GM12878 (cell line): ENCODE data around the gene SBDS. TPM values are rescaled to one million over a fixed set of nuclear protein-coding genes. Genes with fewer than 3 reads are reported as not detected.

Experiments
- ATAC-seq: fragments of 200-7000 bp; cut with Tn5 transposase; 3 replicates; pipeline ENCODE4 v1.9.1; 2020; ENCODE audit warnings: mild to moderate bottlenecking, moderate library complexity
- BruUV-seq: library from RNA; stranded (reverse); fragments of 400-500 nt; replicated peaks from 2 replicates; lab custom pipeline; 2021; lab: Mats Ljungman, UMichigan
- CTCF ChIA-PET: fragments of 300-600 bp; sonication (Branson Sonifier 250); formaldehyde crosslinking; extraction: SDS; loops from one replicate; lab custom pipeline; 2021; ENCODE audit warnings: inconsistent platforms; lab: Yijun Ruan, JAX
- POLR2A ChIA-PET: fragments of 350-600 bp; formaldehyde crosslinking; extraction: SDS; loops from one replicate; lab custom pipeline; 2021; ENCODE audit warnings: inconsistent platforms; lab: Charles Lee
- RAD21 ChIA-PET: fragments of 300-600 bp; sonication (Branson Sonifier 250); formaldehyde crosslinking; loops from one replicate; lab custom pipeline; 2023; ENCODE audit warnings: antibody characterized with exemption; ENCODE audit not compliant: unreplicated experiment; lab: Charles Lee
- SMC1A ChIA-PET: fragments of 300-600 bp; sonication (Branson Sonifier 250); formaldehyde crosslinking; loops from one replicate; lab custom pipeline; 2023; ENCODE audit not compliant: unreplicated experiment, uncharacterized antibody; lab: Charles Lee
- DNase-seq: peaks from one replicate; pipeline ENCODE4 v3.0.0-alpha.2; 2011; ENCODE audit warnings: low read depth, low spot score
- FAIRE-seq: peaks from 3 replicates; lab custom pipeline; 2011; peaks lifted over from hg19 to GRCh38; lab: Jason Lieb, UNC
- H2AFZ ChIP-seq: 2 replicates; pipeline ENCODE4 v1.6.0; 2011; ENCODE audit warnings: low read depth, low read length, control low read depth; ENCODE audit not compliant: control insufficient read depth
- H3K27ac ChIP-seq: 2 replicates; pipeline ENCODE4 v1.5.1; 2011; ENCODE audit warnings: control low read depth; ENCODE audit not compliant: control insufficient read depth, insufficient read depth
- H3K27me3 ChIP-seq, 2 experiments: replicated peaks in 1 of 2; 2 replicates each; pipeline versions ENCODE4 v1.6.0 to v1.6.1; 2011; ENCODE audit warnings: low read length in 1 of 2; ENCODE audit not compliant: control insufficient read depth in 2 of 2, insufficient read depth in 2 of 2
- H3K36me3 ChIP-seq, 2 experiments: 2 replicates each; pipeline ENCODE4 v1.5.1; 2011; ENCODE audit warnings: low read length in 1 of 2; ENCODE audit not compliant: control insufficient read depth in 2 of 2, insufficient read depth in 2 of 2
- H3K4me1 ChIP-seq: 2 replicates; pipeline ENCODE4 v1.6.1; 2011; ENCODE audit warnings: mild to moderate bottlenecking, low read length, moderate library complexity, mixed read lengths; ENCODE audit not compliant: control insufficient read depth, insufficient read depth
- H3K4me2 ChIP-seq: 2 replicates; pipeline ENCODE4 v1.6.0; 2011; ENCODE audit warnings: control low read depth; ENCODE audit not compliant: control insufficient read depth, insufficient read depth
- H3K4me3 ChIP-seq: fragments of 200-600 bp; sonication (generic); 2 replicates; pipeline ENCODE4 v1.5.1; 2016
- H3K79me2 ChIP-seq: 2 replicates; pipeline ENCODE4 v1.6.0; 2011; ENCODE audit warnings: low read length; ENCODE audit not compliant: control insufficient read depth, insufficient read depth
- H3K9ac ChIP-seq: 2 replicates; pipeline ENCODE4 v1.8.0; 2011; ENCODE audit warnings: low read length, control low read depth, mixed read lengths; ENCODE audit not compliant: control insufficient read depth, insufficient read depth
- H3K9me3 ChIP-seq: replicated peaks from 3 replicates; pipeline ENCODE4 v1.5.1; 2011; ENCODE audit warnings: mild to moderate bottlenecking, low read length; ENCODE audit not compliant: control insufficient read depth, insufficient read depth
- H4K20me1 ChIP-seq: 2 replicates; pipeline ENCODE4 v1.6.0; 2011; ENCODE audit not compliant: control insufficient read depth, insufficient read depth
- FOS ChIP-seq: IDR thresholded peaks from 3 replicates; pipeline ENCODE4 v1.6.1; 2011; ENCODE audit warnings: borderline replicate concordance; ENCODE audit not compliant: insufficient read length; ENCODE audit errors: extremely low read depth
- POLR2A ChIP-seq: IDR thresholded peaks from 2 replicates; pipeline ENCODE4 v1.6.1; 2011; ENCODE audit warnings: low read depth, mild to moderate bottlenecking, low read length
- SMC3 ChIP-seq: IDR thresholded peaks from 2 replicates; pipeline ENCODE4 v1.6.1; 2011; ENCODE audit warnings: low read length, improper control_type of control experiment, borderline replicate concordance
- SPI1 ChIP-seq: IDR thresholded peaks from 2 replicates; pipeline ENCODE4 v1.6.1; 2011; ENCODE audit warnings: low read depth, mild to moderate bottlenecking, low read length, moderate library complexity, borderline replicate concordance; ENCODE audit not compliant: insufficient read depth
- SUPT20H ChIP-seq: IDR thresholded peaks from 2 replicates; pipeline ENCODE4 v1.6.1; 2011; ENCODE audit warnings: low read depth, mild to moderate bottlenecking, low read length, moderate library complexity, borderline replicate concordance; ENCODE audit not compliant: control insufficient read depth
- ZNF274 ChIP-seq: IDR thresholded peaks from one replicate; pipeline ENCODE4 v1.8.0; 2011; ENCODE audit not compliant: insufficient read length, insufficient read depth
- WGBS: methylation state at CpG from one replicate; pipeline ENCODE4 v1.1.6; 2016; ENCODE audit warnings: low lambda C conversion rate; ENCODE audit not compliant: insufficient replicate concordance, insufficient coverage; ENCODE audit errors: missing lambda C conversion rate; 5-methylcytosine and 5-hydroxymethylcytosine counted together
- in situ Hi-C: fragments of 300-500 bp; cut with MboI; formaldehyde crosslinking; loops from 9 replicates; pipeline ENCODE4 v1.14.3; 2018; ENCODE audit warnings: mixed read lengths
- intact Hi-C: fragments of 100-400 bp; cut with micrococcal nuclease; formaldehyde crosslinking; loops from one replicate; pipeline ENCODE4 v1.14.2; 2022; ENCODE audit not compliant: unreplicated experiment
- polyA plus RNA-seq, 11 experiments: library from polyadenylated mRNA; depleted of rRNA in 4 of 11; unstranded in 6 of 11; stranded (reverse) in 5 of 11; fragments of >200 nt; fragmentation: Nextera tagmentation in 4 of 11; fragmentation: Illumina TruSeq in 1 of 11; extraction: Ambion mirVana in 4 of 11; extraction: Trizol in 1 of 11; gene quantifications; 1 replicate in 1 of 11; 2 replicates in 10 of 11; pipeline versions ENCODE4 v1.2.1 to v1.2.3, GENCODE V29; 2011 to 2016; ENCODE audit warnings: inconsistent platforms in 2 of 11, missing spikeins in 2 of 11, low read depth in 1 of 11
- total RNA-seq, 4 experiments: library from RNA; depleted of rRNA in 3 of 4; stranded (reverse); fragments of >200 nt in 3 of 4; fragmentation: Illumina TruSeq in 1 of 4; extraction: Trizol in 1 of 4; gene quantifications; 2 replicates each; pipeline versions ENCODE4 v1.2.1 to v1.2.3, GENCODE V29; 2013 to 2021
- TF ChIP-seq, protein P1 (sequence below): fragments of 450-650 bp; formaldehyde crosslinking; IDR thresholded peaks from 2 replicates; pipeline ENCODE4 v1.4.0; 2022; ENCODE audit warnings: mild to moderate bottlenecking, moderate library complexity
- TF ChIP-seq, protein P2 (sequence below): fragments of 450-650 bp; IDR thresholded peaks from 2 replicates; pipeline ENCODE4 v1.6.1; 2014; ENCODE audit warnings: mild to moderate bottlenecking
- TF ChIP-seq, protein P3 (sequence below): IDR thresholded peaks from 2 replicates; pipeline ENCODE4 v1.6.1; 2012; ENCODE audit warnings: low read length, inconsistent platforms
- TF ChIP-seq, protein P4 (sequence below): fragments of 450-650 bp; IDR thresholded peaks from 2 replicates; pipeline ENCODE4 v1.6.1; 2017; ENCODE audit warnings: borderline replicate concordance

The SBDS gene
- total and polyA plus RNA-seq, 10 of the 15 experiments (the other 5 are each of a cell fraction or from before 2014, with no cell fraction given): 22.4 to 63.0 (median 32.8) TPM

DNA sequence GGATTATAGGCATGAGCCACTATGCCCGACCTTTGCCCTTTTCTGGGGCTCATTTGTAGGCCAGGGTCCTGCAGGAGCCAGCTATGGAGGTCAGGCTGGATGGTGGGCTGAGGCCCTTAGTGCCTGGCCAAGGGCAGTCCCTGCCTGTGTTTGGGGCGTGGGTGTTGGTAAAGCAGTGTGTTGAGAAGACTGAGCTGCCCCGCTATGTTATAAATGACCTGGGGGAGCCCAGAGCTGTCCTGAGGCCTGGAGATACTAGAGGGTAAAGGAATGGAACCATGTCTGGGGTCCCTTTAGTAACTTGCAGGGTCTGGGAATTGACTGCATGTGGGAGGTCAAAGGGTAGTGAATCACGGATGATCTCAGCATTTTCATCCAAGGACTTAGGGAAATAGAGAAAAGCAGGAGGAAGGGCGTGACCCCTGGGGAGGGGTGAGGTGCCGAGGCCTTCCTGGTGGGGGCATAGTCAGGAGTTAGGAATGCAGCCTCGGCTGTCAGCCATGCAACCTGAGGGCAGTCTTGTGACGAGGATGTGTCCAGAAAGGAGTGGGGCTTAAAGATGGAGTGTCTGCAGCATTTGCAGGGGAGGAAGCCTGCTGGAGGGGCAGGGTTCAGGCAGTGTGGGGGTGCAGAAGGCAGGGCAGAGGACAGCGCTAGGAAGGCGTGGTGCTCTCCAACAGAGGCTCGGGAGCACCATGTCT, 42.9 kb downstream of the SBDS start:
- in situ Hi-C loops: no loop called here
- no peak for FAIRE-seq
- H3K4me2 ChIP-seq: no peak overlapping the region

DNA sequence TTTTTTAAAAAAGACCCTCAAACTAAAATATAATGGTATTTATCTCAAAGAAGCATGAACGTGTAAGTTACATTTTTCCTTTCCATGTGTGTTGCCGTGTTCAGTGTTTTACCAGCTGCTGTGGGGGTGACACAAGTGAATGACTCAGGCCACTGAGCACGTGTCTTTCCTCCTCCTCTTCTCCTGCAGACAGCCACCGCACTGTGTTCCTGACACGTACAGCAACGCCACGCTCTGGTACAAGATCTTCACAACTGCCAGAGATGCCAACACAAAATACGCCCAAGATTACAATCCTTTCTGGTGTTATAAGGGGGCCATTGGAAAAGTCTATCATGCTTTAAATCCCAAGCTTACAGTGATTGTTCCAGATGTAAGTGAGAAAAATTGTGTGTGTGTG, 44.6 kb downstream of the SBDS start:
- FAIRE-seq: no peak
- Histone ChIP-seq H3K4me1 (no peaks in the 10 kb centered on the region), H3K4me2 (no peak overlapping the region), H2AFZ (no peak overlapping the region), H3K36me3 (peaks cover 25 to 26% of the 10 kb centered on the region in 2 experiments), H3K9ac (no peak overlapping the region), H3K27me3 (no peaks in the 10 kb centered on the region), H3K79me2 (no peaks in the 10 kb centered on the region), H4K20me1 (no peaks in the 10 kb centered on the region; the same call in 1 of the 2 replicates), H3K4me3 (no peak overlapping the region), H3K27ac (no peak overlapping the region), H3K9me3 (no peaks in the 10 kb centered on the region)
- WGBS: 97% methylated on average over 8 of the region's 8 CpGs
- intact Hi-C loops (no loop called here), in situ Hi-C loops (no loop called here)
- ChIA-PET RAD21 (no interaction called here), POLR2A (no interaction called here), CTCF (no interaction called here), SMC1A (no interaction called here)
- DNase-seq: no peak
- ATAC-seq: no peak
- no TSS peak for BruUV-seq
- TF ChIP-seq, protein P1, sequence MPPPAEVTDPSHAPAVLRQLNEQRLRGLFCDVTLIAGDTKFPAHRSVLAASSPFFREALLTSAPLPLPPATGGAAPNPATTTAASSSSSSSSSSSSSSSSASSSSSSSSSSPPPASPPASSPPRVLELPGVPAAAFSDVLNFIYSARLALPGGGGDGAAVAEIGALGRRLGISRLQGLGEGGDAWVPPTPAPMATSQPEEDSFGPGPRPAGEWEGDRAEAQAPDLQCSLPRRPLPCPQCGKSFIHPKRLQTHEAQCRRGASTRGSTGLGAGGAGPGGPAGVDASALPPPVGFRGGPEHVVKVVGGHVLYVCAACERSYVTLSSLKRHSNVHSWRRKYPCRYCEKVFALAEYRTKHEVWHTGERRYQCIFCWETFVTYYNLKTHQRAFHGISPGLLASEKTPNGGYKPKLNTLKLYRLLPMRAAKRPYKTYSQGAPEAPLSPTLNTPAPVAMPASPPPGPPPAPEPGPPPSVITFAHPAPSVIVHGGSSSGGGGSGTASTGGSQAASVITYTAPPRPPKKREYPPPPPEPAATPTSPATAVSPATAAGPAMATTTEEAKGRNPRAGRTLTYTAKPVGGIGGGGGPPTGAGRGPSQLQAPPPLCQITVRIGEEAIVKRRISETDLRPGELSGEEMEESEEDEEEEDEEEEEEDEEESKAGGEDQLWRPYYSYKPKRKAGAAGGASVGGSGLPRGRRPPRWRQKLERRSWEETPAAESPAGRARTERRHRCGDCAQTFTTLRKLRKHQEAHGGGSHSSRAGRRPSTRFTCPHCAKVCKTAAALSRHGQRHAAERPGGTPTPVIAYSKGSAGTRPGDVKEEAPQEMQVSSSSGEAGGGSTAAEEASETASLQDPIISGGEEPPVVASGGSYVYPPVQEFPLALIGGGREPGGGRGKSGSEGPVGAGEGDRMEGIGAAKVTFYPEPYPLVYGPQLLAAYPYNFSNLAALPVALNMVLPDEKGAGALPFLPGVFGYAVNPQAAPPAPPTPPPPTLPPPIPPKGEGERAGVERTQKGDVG: no peak
- TF ChIP-seq FOS (no peak), SPI1 (no peak), ZNF274 (no peak), SMC3 (no peak)
- TF ChIP-seq, protein P2, sequence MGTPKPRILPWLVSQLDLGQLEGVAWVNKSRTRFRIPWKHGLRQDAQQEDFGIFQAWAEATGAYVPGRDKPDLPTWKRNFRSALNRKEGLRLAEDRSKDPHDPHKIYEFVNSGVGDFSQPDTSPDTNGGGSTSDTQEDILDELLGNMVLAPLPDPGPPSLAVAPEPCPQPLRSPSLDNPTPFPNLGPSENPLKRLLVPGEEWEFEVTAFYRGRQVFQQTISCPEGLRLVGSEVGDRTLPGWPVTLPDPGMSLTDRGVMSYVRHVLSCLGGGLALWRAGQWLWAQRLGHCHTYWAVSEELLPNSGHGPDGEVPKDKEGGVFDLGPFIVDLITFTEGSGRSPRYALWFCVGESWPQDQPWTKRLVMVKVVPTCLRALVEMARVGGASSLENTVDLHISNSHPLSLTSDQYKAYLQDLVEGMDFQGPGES: no peak
- TF ChIP-seq, protein P3, sequence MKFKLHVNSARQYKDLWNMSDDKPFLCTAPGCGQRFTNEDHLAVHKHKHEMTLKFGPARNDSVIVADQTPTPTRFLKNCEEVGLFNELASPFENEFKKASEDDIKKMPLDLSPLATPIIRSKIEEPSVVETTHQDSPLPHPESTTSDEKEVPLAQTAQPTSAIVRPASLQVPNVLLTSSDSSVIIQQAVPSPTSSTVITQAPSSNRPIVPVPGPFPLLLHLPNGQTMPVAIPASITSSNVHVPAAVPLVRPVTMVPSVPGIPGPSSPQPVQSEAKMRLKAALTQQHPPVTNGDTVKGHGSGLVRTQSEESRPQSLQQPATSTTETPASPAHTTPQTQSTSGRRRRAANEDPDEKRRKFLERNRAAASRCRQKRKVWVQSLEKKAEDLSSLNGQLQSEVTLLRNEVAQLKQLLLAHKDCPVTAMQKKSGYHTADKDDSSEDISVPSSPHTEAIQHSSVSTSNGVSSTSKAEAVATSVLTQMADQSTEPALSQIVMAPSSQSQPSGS: no peak
- TF ChIP-seq, protein P4, sequence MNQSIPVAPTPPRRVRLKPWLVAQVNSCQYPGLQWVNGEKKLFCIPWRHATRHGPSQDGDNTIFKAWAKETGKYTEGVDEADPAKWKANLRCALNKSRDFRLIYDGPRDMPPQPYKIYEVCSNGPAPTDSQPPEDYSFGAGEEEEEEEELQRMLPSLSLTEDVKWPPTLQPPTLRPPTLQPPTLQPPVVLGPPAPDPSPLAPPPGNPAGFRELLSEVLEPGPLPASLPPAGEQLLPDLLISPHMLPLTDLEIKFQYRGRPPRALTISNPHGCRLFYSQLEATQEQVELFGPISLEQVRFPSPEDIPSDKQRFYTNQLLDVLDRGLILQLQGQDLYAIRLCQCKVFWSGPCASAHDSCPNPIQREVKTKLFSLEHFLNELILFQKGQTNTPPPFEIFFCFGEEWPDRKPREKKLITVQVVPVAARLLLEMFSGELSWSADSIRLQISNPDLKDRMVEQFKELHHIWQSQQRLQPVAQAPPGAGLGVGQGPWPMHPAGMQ: no peak

More for the DNA sequence above, 42.9 kb downstream of the SBDS start:
- DNase-seq (no peak), ATAC-seq (no peak)
- Histone ChIP-seq H3K4me3 (no peak overlapping the region), H4K20me1 (no peaks in the 10 kb centered on the region), H3K27me3 (no peaks in the 10 kb centered on the region), H3K9ac (no peak overlapping the region), H3K27ac (no peak overlapping the region), H3K79me2 (no peaks in the 10 kb centered on the region), H3K36me3 (peaks cover 27% of the 10 kb centered on the region in 2 experiments), H3K4me1 (no peaks in the 10 kb centered on the region), H2AFZ (no peak overlapping the region), H3K9me3 (no peaks in the 10 kb centered on the region)
- intact Hi-C loops: no loop called here
- POLR2A ChIA-PET: no interaction called here
- WGBS: 84% methylated on average over 11 of the region's 11 CpGs
- TF ChIP-seq POLR2A (peak; percentile 44), SUPT20H (no peak)
- no TSS peak for BruUV-seq
- CTCF ChIA-PET: no interaction called here
- RAD21 ChIA-PET: no interaction called here
- SMC1A ChIA-PET: no interaction called here
